Measurements from ENCODE around the gene TEX2.

GRCh38 chr17:64255764-64256163, 7.3 kb downstream of the TEX2 start:
- TF ChIP-seq, protein P1, sequence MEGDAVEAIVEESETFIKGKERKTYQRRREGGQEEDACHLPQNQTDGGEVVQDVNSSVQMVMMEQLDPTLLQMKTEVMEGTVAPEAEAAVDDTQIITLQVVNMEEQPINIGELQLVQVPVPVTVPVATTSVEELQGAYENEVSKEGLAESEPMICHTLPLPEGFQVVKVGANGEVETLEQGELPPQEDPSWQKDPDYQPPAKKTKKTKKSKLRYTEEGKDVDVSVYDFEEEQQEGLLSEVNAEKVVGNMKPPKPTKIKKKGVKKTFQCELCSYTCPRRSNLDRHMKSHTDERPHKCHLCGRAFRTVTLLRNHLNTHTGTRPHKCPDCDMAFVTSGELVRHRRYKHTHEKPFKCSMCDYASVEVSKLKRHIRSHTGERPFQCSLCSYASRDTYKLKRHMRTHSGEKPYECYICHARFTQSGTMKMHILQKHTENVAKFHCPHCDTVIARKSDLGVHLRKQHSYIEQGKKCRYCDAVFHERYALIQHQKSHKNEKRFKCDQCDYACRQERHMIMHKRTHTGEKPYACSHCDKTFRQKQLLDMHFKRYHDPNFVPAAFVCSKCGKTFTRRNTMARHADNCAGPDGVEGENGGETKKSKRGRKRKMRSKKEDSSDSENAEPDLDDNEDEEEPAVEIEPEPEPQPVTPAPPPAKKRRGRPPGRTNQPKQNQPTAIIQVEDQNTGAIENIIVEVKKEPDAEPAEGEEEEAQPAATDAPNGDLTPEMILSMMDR (optimal IDR thresholded peaks at IDR 0.05 in 1 of 3, IDR thresholded peaks at IDR 0.05 in 1 of 3, conservative IDR thresholded peaks at IDR 0.05 in 1 of 3; ENCODE audit: extremely low read depth in 1 of 3, insufficient read depth in 2 of 3, low read length in 3 of 3) = no peak
- no peak for TF ChIP-seq EZH2 (IDR thresholded peaks at IDR 0.05; ENCODE audit: low read length)

All from keratinocyte (primary cell).